ENCODE results near the gene CDK8.

Gene CDK8

GRCh38 chr13:26323127-26323526 is 69.2 kb downstream of the CDK8 start:
- no peak for DNase-seq

GRCh38 chr13:26323764-26324163 is 69.8 kb downstream of the CDK8 start:
- no peak for DNase-seq

GRCh38 chr13:26324294-26324693 is 70.4 kb downstream of the CDK8 start:
- DNase-seq: no peak

- no peak for DNase-seq
Measured at GRCh38 chr13:26324867-26325266, 70.9 kb downstream of the CDK8 start.

- DNase-seq: no peak
Measured at GRCh38 chr13:26325876-26326275, 71.9 kb downstream of the CDK8 start.

GRCh38 chr13:26326562-26326961 is 72.6 kb downstream of the CDK8 start:
- no peak for DNase-seq

- no peak for DNase-seq
Measured at GRCh38 chr13:26327940-26328725, 74.2 kb downstream of the CDK8 start.

- DNase-seq: no peak
Measured at GRCh38 chr13:26335158-26335557, 81.2 kb downstream of the CDK8 start.

GRCh38 chr13:26340807-26341206 is 86.9 kb downstream of the CDK8 start:
- no peak for DNase-seq

GRCh38 chr13:26342898-26343297 is 89.0 kb downstream of the CDK8 start:
- DNase-seq: no peak

- no peak for DNase-seq
Measured at GRCh38 chr13:26343816-26344215, 89.9 kb downstream of the CDK8 start.

GRCh38 chr13:26344980-26345379 is 91.1 kb downstream of the CDK8 start:
- no peak for DNase-seq

GRCh38 chr13:26348966-26349365 is 95.0 kb downstream of the CDK8 start:
- DNase-seq: no peak

GRCh38 chr13:26362261-26362660 is 108.3 kb downstream of the CDK8 start:
- no peak for DNase-seq

GRCh38 chr13:26370553-26370952 is 116.6 kb downstream of the CDK8 start:
- DNase-seq: no peak

GRCh38 chr13:26372747-26373146 is 118.8 kb downstream of the CDK8 start:
- no peak for DNase-seq

GRCh38 chr13:26376430-26376829 is 122.5 kb downstream of the CDK8 start:
- no peak for DNase-seq

- no peak for DNase-seq
Measured at GRCh38 chr13:26377038-26377437, 123.1 kb downstream of the CDK8 start.

- no peak for DNase-seq
Measured at GRCh38 chr13:26378116-26378515, 124.2 kb downstream of the CDK8 start.

GRCh38 chr13:26379831-26380230 is 125.9 kb downstream of the CDK8 start:
- DNase-seq: no peak

- DNase-seq: no peak
Measured at GRCh38 chr13:26380930-26381329, 127.0 kb downstream of the CDK8 start.

GRCh38 chr13:26382366-26382765 is 128.4 kb downstream of the CDK8 start:
- DNase-seq: no peak

- DNase-seq: no peak
Measured at GRCh38 chr13:26382835-26383234, 128.9 kb downstream of the CDK8 start.

GRCh38 chr13:26384587-26384986 is 130.7 kb downstream of the CDK8 start:
- DNase-seq: no peak

GRCh38 chr13:26386026-26386425 is 132.1 kb downstream of the CDK8 start:
- no peak for DNase-seq

Data from NCI-H1048 (cell line).